SK-N-SH (cell line): Measurements from ENCODE around the gene SLC38A8. TPM values are rescaled to one million over a fixed set of nuclear protein-coding genes. Genes with fewer than 3 reads are reported as not detected.

Experiments
- CTCF ChIA-PET: fragments of 300-600, 350-600 bp; formaldehyde crosslinking; extraction: SDS; loops from one replicate; lab custom pipeline; 2021; lab: Yijun Ruan, JAX
- POLR2A ChIA-PET: fragments of 350-600 bp; sonication (Branson Sonifier 250); formaldehyde crosslinking; extraction: SDS; loops from one replicate; lab custom pipeline; 2020; ENCODE audit warnings: antibody characterized with exemption, inconsistent platforms; lab: Yijun Ruan, JAX
- DNase-seq: peaks from one replicate; pipeline ENCODE4 v3.0.0; 2012
- H2AFZ ChIP-seq: fragments of 200-600 bp; sonication (generic); 2 replicates; pipeline ENCODE4 v1.8.1; 2016; ENCODE audit warnings: antibody characterized with exemption, mild to moderate bottlenecking, low read depth
- H3F3A ChIP-seq: fragments of 200-600 bp; sonication (generic); replicated peaks from 2 replicates; pipeline ENCODE3; 2016; ENCODE audit warnings: antibody characterized with exemption, mild to moderate bottlenecking; ENCODE audit not compliant: insufficient read depth
- H3K27ac ChIP-seq, 2 experiments: fragments of 200-500 bp in 1 of 2; fragments of 200-600 bp in 1 of 2; sonication (Bioruptor generic) in 1 of 2; sonication (generic), shearing (Covaris generic) in 1 of 2; 2 replicates each; pipeline versions ENCODE4 v1.5.1 to v1.6.1; 2014 to 2016; ENCODE audit warnings: low read depth in 2 of 2, inconsistent platforms in 1 of 2, low read length in 1 of 2, mild to moderate bottlenecking in 1 of 2, mixed read lengths in 1 of 2
- H3K27me3 ChIP-seq: fragments of 200-600 bp; sonication (generic), shearing (Covaris generic); 2 replicates; pipeline ENCODE4 v1.6.1; 2016; ENCODE audit warnings: mixed run types; ENCODE audit not compliant: insufficient read depth
- H3K36me3 ChIP-seq, 2 experiments: fragments of 200-500 bp in 1 of 2; fragments of 200-600 bp in 1 of 2; sonication (Bioruptor generic) in 1 of 2; sonication (generic) in 1 of 2; replicated peaks in 1 of 2; 2 replicates each; pipeline versions ENCODE3 to v1.5.1; 2014 to 2016; ENCODE audit warnings: low read length in 1 of 2, mild to moderate bottlenecking in 1 of 2; ENCODE audit not compliant: insufficient read depth in 2 of 2, control insufficient read depth in 1 of 2
- H3K4me1 ChIP-seq, 2 experiments: fragments of 200-500 bp in 1 of 2; fragments of 200-600 bp in 1 of 2; sonication (Bioruptor generic) in 1 of 2; sonication (generic), shearing (Covaris generic) in 1 of 2; 2 replicates each; pipeline versions ENCODE4 v1.5.1 to v1.6.1; 2014 to 2016; ENCODE audit warnings: low read depth in 1 of 2, low read length in 1 of 2, mixed run types in 1 of 2; ENCODE audit not compliant: insufficient read depth in 2 of 2, control insufficient read depth in 1 of 2
- H3K4me2 ChIP-seq: fragments of 200-600 bp; sonication (generic), shearing (Covaris generic); 2 replicates; pipeline ENCODE4 v1.6.1; 2017; ENCODE audit warnings: mixed run types
- H3K4me3 ChIP-seq, 2 experiments: fragments of 200-500 bp in 1 of 2; fragments of 200-600 bp in 1 of 2; sonication (Bioruptor generic) in 1 of 2; sonication (generic), shearing (Covaris generic) in 1 of 2; 2 replicates each; pipeline versions ENCODE4 v1.5.1 to v1.8.1; 2014 to 2016; ENCODE audit warnings: low read depth in 2 of 2, inconsistent platforms in 1 of 2, low read length in 1 of 2, mild to moderate bottlenecking in 1 of 2, mixed read lengths in 1 of 2, moderate library complexity in 1 of 2
- H3K79me2 ChIP-seq: fragments of 200-600 bp; sonication (generic); 2 replicates; pipeline ENCODE4 v1.8.1; 2017; ENCODE audit warnings: mild to moderate bottlenecking; ENCODE audit not compliant: insufficient read depth
- H3K9ac ChIP-seq: fragments of 200-600 bp; sonication (generic); 2 replicates; pipeline ENCODE4 v1.6.1; 2017; ENCODE audit warnings: mixed run types
- H3K9me2 ChIP-seq: fragments of 200-600 bp; sonication (generic); 2 replicates; pipeline ENCODE4 v1.6.1; 2017; ENCODE audit warnings: mixed run types
- H3K9me3 ChIP-seq: fragments of 200-600 bp; sonication (generic); 2 replicates; pipeline ENCODE4 v1.6.1; 2017; ENCODE audit warnings: mixed run types, mild to moderate bottlenecking, moderate library complexity
- H4K20me1 ChIP-seq: fragments of 200-600 bp; sonication (generic); 2 replicates; pipeline ENCODE4 v1.6.1; 2017; ENCODE audit warnings: mild to moderate bottlenecking, mixed run types; ENCODE audit not compliant: insufficient read depth
- ELF1 ChIP-seq: IDR thresholded peaks from 2 replicates; pipeline ENCODE4 v1.4.0; 2012
- EP300 ChIP-seq, 2 experiments: IDR thresholded peaks; 2 replicates each; pipeline versions ENCODE4 v1.4.0 to v1.6.1; 2012; ENCODE audit warnings: borderline replicate concordance in 1 of 2, low read depth in 1 of 2, low read length in 1 of 2
- FOXJ3 ChIP-seq: sonication (generic); formaldehyde crosslinking; IDR thresholded peaks from 2 replicates; pipeline ENCODE4 v1.5.1; 2020; ENCODE audit warnings: mild to moderate bottlenecking, missing genetic modification reagents
- GABPA ChIP-seq: IDR thresholded peaks from 2 replicates; pipeline ENCODE4 v1.4.0; 2012; ENCODE audit warnings: low read depth, mild to moderate bottlenecking
- GATA2 ChIP-seq: sonication (generic); formaldehyde crosslinking; IDR thresholded peaks from 2 replicates; pipeline ENCODE4 v1.5.0; 2020; ENCODE audit warnings: mild to moderate bottlenecking, missing genetic modification reagents
- NFIC ChIP-seq: IDR thresholded peaks from 2 replicates; pipeline ENCODE4 v1.4.0; 2012; ENCODE audit warnings: borderline replicate concordance
- POLR2AphosphoS5 ChIP-seq: IDR thresholded peaks from 2 replicates; pipeline ENCODE4 v1.6.1; 2012; ENCODE audit warnings: low read depth, low read length
- RAD21 ChIP-seq: IDR thresholded peaks from 2 replicates; pipeline ENCODE4 v1.6.1; 2012; ENCODE audit warnings: mild to moderate bottlenecking, low read length
- RCOR1 ChIP-seq: fragments of 150-350 bp; IDR thresholded peaks from 2 replicates; pipeline ENCODE4 v1.6.1; 2017; ENCODE audit warnings: antibody characterized with exemption, low read length
- RFX5 ChIP-seq: IDR thresholded peaks from 2 replicates; pipeline ENCODE4 v1.6.1; 2012; ENCODE audit warnings: mild to moderate bottlenecking, improper control_type of control experiment, low read length
- SMC3 ChIP-seq: IDR thresholded peaks from 2 replicates; pipeline ENCODE4 v1.6.1; 2012; ENCODE audit warnings: low read depth, low read length, improper control_type of control experiment
- TAF1 ChIP-seq: IDR thresholded peaks from 2 replicates; pipeline ENCODE4 v1.6.1; 2012; ENCODE audit warnings: low read depth, mild to moderate bottlenecking, low read length, moderate library complexity, borderline replicate concordance
- TEAD4 ChIP-seq: IDR thresholded peaks from 2 replicates; pipeline ENCODE4 v1.4.0; 2012; ENCODE audit warnings: mild to moderate bottlenecking, borderline replicate concordance; ENCODE audit not compliant: insufficient read depth
- YY1 ChIP-seq: IDR thresholded peaks from 2 replicates; pipeline ENCODE4 v1.4.0; 2012; ENCODE audit warnings: low read depth, mild to moderate bottlenecking
- WGBS: methylation state at CpG from one replicate; pipeline ENCODE4 v1.1.6; 2017; ENCODE audit warnings: low lambda C conversion rate; 5-methylcytosine and 5-hydroxymethylcytosine counted together
- polyA plus RNA-seq, 3 experiments: library from polyadenylated mRNA; depleted of rRNA; stranded (reverse); fragments of >200 nt; gene quantifications; 2 replicates each; pipeline ENCODE4 v1.2.3, GENCODE V29; 2012
- TF ChIP-seq, protein P1 (sequence below): IDR thresholded peaks from 2 replicates; pipeline ENCODE4; 2012
- TF ChIP-seq, protein P2 (sequence below): IDR thresholded peaks from 2 replicates; pipeline ENCODE4 v1.4.0; 2012; ENCODE audit warnings: low read depth, borderline replicate concordance
- TF ChIP-seq, protein P3 (sequence below): IDR thresholded peaks from 2 replicates; pipeline ENCODE4 v1.6.1; 2012; ENCODE audit warnings: mild to moderate bottlenecking, low read depth, low read length, moderate library complexity
- TF ChIP-seq, protein P4 (sequence below): fragments of 150-350 bp; IDR thresholded peaks from 2 replicates; pipeline ENCODE4 v1.6.1; 2016; ENCODE audit warnings: mild to moderate bottlenecking, low read depth, low read length

SLC38A8 gene
- polyA plus RNA-seq, 1 of the 3 experiments (the other 2 are of a cell fraction), result not detected

- no peak overlapping the region for H3K4me2 ChIP-seq
- no peaks in the 10 kb centered on the region for H3F3A ChIP-seq
- POLR2A ChIA-PET, result no interaction called here
- H3K27ac ChIP-seq, result no peak overlapping the region
- DNase-seq, result no peak
- TF ChIP-seq TEAD4 (no peak), GATA2 (CRISPR knock-in tag) (no peak), FOXJ3 (CRISPR knock-in tag) (no peak), EP300 (IDR thresholded peaks at IDR 0.05; ENCODE audit: borderline replicate concordance in 1 of 2, low read depth in 1 of 2, low read length in 1 of 2) (no peak), YY1 (no peak), GABPA (no peak), TAF1 (no peak)
- TF ChIP-seq, protein P1, sequence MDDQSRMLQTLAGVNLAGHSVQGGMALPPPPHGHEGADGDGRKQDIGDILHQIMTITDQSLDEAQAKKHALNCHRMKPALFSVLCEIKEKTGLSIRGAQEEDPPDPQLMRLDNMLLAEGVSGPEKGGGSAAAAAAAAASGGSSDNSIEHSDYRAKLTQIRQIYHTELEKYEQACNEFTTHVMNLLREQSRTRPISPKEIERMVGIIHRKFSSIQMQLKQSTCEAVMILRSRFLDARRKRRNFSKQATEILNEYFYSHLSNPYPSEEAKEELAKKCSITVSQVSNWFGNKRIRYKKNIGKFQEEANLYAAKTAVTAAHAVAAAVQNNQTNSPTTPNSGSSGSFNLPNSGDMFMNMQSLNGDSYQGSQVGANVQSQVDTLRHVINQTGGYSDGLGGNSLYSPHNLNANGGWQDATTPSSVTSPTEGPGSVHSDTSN, result no peak
- TF ChIP-seq, protein P2, sequence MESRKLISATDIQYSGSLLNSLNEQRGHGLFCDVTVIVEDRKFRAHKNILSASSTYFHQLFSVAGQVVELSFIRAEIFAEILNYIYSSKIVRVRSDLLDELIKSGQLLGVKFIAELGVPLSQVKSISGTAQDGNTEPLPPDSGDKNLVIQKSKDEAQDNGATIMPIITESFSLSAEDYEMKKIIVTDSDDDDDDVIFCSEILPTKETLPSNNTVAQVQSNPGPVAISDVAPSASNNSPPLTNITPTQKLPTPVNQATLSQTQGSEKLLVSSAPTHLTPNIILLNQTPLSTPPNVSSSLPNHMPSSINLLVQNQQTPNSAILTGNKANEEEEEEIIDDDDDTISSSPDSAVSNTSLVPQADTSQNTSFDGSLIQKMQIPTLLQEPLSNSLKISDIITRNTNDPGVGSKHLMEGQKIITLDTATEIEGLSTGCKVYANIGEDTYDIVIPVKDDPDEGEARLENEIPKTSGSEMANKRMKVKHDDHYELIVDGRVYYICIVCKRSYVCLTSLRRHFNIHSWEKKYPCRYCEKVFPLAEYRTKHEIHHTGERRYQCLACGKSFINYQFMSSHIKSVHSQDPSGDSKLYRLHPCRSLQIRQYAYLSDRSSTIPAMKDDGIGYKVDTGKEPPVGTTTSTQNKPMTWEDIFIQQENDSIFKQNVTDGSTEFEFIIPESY, result no peak
- no peak overlapping the region for H3K9ac ChIP-seq
- H3K4me1 ChIP-seq, result no peaks in the 10 kb centered on the region
- no peaks in the 10 kb centered on the region for H4K20me1 ChIP-seq
- H2AFZ ChIP-seq, result no peak overlapping the region
- CTCF ChIA-PET, result interaction anchor here (0.9 to 1.2 kb wide), 2 partner anchors 53 to 57 kb away, joined by 3 read pairs; no protein-coding TSS in a partner anchor
- H3K79me2 ChIP-seq, result no peaks in the 10 kb centered on the region
- no peaks in the 10 kb centered on the region for H3K9me3 ChIP-seq
- no peaks in the 10 kb centered on the region for H3K9me2 ChIP-seq
- no peaks in the 10 kb centered on the region for H3K36me3 ChIP-seq
- WGBS, result 71% methylated on average over 6 of the region's 6 CpGs
- H3K4me3 ChIP-seq, result no peak overlapping the region
- peaks cover 7% of the 10 kb centered on the region; the same call in 1 of the 2 replicates for H3K27me3 ChIP-seq
Observed at GRCh38 chr16:84009282-84009681, 33.3 kb downstream of the SLC38A8 start.

DNA sequence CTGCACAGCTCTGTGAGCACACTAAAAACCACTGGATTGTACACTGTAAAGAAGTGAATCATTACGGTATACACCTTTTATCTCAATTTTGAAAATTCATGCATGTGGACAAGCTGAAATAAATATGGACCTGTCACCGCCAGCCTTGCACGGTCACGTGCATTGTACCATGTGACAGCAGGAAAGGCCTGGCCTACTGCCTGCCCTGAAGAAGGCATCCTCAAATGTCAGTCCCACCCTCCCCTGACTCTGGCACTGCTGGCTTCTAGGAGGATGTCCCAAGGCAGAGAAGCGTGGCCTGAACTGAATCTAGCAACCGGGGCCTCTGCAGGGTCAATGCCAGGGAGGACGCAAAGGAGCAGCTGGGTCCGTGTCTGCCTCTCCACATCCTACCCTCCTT lies 34.6 kb downstream of the SLC38A8 start:
- ChIA-PET POLR2A (no interaction called here), CTCF (interaction anchor here (0.7 kb wide), 1 partner anchor 80 kb away, joined by 3 read pairs; no protein-coding TSS in a partner anchor)
- peaks cover 11% of the 10 kb centered on the region; the same call in 1 of the 2 replicates for H3K27me3 ChIP-seq
- H3K9me3 ChIP-seq, result no peaks in the 10 kb centered on the region
- H3K27ac ChIP-seq, result no peak overlapping the region
- H3K4me1 ChIP-seq, result no peaks in the 10 kb centered on the region
- H3K79me2 ChIP-seq, result no peaks in the 10 kb centered on the region
- no peak overlapping the region for H3K4me2 ChIP-seq
- 83% methylated on average over 8 of the region's 8 CpGs for WGBS
- no peak overlapping the region for H3K4me3 ChIP-seq
- no peaks in the 10 kb centered on the region for H3F3A ChIP-seq
- no peak for DNase-seq
- no peak overlapping the region for H3K9ac ChIP-seq
- H3K9me2 ChIP-seq, result no peaks in the 10 kb centered on the region
- no peaks in the 10 kb centered on the region for H4K20me1 ChIP-seq
- no peaks in the 10 kb centered on the region for H3K36me3 ChIP-seq
- H2AFZ ChIP-seq, result no peak overlapping the region
- TF ChIP-seq, protein P3, sequence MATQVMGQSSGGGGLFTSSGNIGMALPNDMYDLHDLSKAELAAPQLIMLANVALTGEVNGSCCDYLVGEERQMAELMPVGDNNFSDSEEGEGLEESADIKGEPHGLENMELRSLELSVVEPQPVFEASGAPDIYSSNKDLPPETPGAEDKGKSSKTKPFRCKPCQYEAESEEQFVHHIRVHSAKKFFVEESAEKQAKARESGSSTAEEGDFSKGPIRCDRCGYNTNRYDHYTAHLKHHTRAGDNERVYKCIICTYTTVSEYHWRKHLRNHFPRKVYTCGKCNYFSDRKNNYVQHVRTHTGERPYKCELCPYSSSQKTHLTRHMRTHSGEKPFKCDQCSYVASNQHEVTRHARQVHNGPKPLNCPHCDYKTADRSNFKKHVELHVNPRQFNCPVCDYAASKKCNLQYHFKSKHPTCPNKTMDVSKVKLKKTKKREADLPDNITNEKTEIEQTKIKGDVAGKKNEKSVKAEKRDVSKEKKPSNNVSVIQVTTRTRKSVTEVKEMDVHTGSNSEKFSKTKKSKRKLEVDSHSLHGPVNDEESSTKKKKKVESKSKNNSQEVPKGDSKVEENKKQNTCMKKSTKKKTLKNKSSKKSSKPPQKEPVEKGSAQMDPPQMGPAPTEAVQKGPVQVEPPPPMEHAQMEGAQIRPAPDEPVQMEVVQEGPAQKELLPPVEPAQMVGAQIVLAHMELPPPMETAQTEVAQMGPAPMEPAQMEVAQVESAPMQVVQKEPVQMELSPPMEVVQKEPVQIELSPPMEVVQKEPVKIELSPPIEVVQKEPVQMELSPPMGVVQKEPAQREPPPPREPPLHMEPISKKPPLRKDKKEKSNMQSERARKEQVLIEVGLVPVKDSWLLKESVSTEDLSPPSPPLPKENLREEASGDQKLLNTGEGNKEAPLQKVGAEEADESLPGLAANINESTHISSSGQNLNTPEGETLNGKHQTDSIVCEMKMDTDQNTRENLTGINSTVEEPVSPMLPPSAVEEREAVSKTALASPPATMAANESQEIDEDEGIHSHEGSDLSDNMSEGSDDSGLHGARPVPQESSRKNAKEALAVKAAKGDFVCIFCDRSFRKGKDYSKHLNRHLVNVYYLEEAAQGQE, result no peak
- TF ChIP-seq POLR2AphosphoS5, result no peak
- no peak for TF ChIP-seq ELF1
- TF ChIP-seq NFIC, result no peak
- no peak for TF ChIP-seq TAF1
- no peak for TF ChIP-seq SMC3
- TF ChIP-seq, protein P2, result no peak
- TF ChIP-seq RAD21, result no peak
- no peak for TF ChIP-seq RFX5
- TF ChIP-seq YY1, result no peak
- TF ChIP-seq, protein P4, sequence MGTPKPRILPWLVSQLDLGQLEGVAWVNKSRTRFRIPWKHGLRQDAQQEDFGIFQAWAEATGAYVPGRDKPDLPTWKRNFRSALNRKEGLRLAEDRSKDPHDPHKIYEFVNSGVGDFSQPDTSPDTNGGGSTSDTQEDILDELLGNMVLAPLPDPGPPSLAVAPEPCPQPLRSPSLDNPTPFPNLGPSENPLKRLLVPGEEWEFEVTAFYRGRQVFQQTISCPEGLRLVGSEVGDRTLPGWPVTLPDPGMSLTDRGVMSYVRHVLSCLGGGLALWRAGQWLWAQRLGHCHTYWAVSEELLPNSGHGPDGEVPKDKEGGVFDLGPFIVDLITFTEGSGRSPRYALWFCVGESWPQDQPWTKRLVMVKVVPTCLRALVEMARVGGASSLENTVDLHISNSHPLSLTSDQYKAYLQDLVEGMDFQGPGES, result no peak
- TF ChIP-seq RCOR1, result no peak
